Type B pancreatic cell (in vitro differentiated cells): ENCODE measurements around the gene MYLK3. TPM values are rescaled to one million over a fixed set of nuclear protein-coding genes. Genes with fewer than 3 reads are reported as not detected.

Source experiments
- DNase-seq: peaks from one replicate; pipeline ENCODE4 v3.0.0; 2021; ENCODE audit warnings: mixed read lengths; ENCODE audit not compliant: unreplicated experiment; ENCODE audit errors: extremely low spot score
- H3K27ac Mint-ChIP-seq: 2 replicates; pipeline ENCODE4 v1.8.0; 2021; ENCODE audit warnings: mild to moderate bottlenecking, mixed read lengths
- H3K27me3 Mint-ChIP-seq: 2 replicates; pipeline ENCODE4 v1.8.0; 2021; ENCODE audit warnings: mixed read lengths
- H3K36me3 Mint-ChIP-seq: 2 replicates; pipeline ENCODE4 v1.8.0; 2021; ENCODE audit warnings: mixed read lengths
- H3K4me1 Mint-ChIP-seq: one replicate; pipeline ENCODE4 v1.8.0; 2021; ENCODE audit warnings: mixed read lengths; ENCODE audit not compliant: unreplicated experiment
- H3K4me3 Mint-ChIP-seq: 2 replicates; pipeline ENCODE4 v1.8.0; 2021; ENCODE audit warnings: mild to moderate bottlenecking, mixed read lengths
- H3K9me3 Mint-ChIP-seq: 2 replicates; pipeline ENCODE4 v1.8.0; 2021; ENCODE audit warnings: mixed read lengths
- total RNA-seq: library from RNA; stranded (reverse); gene quantifications from 2 replicates; pipeline ENCODE4 v1.2.1, GENCODE V29; 2021; ENCODE audit warnings: low replicate concordance
- TF ChIP-seq, protein P1 (sequence below): fragments of 200-600 bp; sonication (generic); conservative IDR thresholded peaks from 2 replicates; pipeline ENCODE4 v1.5.0; 2021; ENCODE audit warnings: antibody characterized with exemption, mild to moderate bottlenecking

MYLK3 gene
- total RNA-seq, 1 donor from 2014 or later: 0.82 TPM

GRCh38 chr16:46693598-46693997, 54.5 kb downstream of the MYLK3 start:
- no peak for DNase-seq
- Mint-ChIP-seq H3K4me3 (no peak overlapping the region), H3K4me1 (peaks cover 14% of the 10 kb centered on the region), H3K9me3 (no peaks in the 10 kb centered on the region), H3K27ac (no peak overlapping the region), H3K27me3 (no peaks in the 10 kb centered on the region), H3K36me3 (peaks cover 19% of the 10 kb centered on the region)
- TF ChIP-seq, protein P1, sequence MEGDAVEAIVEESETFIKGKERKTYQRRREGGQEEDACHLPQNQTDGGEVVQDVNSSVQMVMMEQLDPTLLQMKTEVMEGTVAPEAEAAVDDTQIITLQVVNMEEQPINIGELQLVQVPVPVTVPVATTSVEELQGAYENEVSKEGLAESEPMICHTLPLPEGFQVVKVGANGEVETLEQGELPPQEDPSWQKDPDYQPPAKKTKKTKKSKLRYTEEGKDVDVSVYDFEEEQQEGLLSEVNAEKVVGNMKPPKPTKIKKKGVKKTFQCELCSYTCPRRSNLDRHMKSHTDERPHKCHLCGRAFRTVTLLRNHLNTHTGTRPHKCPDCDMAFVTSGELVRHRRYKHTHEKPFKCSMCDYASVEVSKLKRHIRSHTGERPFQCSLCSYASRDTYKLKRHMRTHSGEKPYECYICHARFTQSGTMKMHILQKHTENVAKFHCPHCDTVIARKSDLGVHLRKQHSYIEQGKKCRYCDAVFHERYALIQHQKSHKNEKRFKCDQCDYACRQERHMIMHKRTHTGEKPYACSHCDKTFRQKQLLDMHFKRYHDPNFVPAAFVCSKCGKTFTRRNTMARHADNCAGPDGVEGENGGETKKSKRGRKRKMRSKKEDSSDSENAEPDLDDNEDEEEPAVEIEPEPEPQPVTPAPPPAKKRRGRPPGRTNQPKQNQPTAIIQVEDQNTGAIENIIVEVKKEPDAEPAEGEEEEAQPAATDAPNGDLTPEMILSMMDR: no peak

DNA sequence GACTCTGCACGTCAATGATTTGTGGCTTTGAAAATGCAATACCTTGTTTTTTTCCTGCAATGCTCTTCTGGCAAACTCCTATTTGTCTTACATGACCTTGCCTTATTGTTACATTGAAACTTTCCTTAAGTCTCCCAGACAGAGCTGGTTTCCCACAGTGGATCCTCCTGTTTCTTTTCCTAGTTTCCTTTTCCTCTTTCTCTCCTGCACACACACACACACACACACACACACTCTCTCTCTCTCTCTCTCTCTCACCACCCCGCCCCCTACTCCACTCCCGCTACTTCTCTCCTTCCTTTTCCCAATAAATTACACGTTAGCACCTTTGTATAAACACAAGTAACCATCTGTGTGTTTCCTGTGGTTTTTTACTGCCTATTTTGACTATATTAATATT, 56.4 kb downstream of the MYLK3 start:
- no peak for DNase-seq
- H3K4me1 Mint-ChIP-seq: peaks cover 29% of the 10 kb centered on the region

GRCh38 chr16:46690281-46691178, 57.6 kb downstream of the MYLK3 start:
- Mint-ChIP-seq H3K4me1 (peaks cover 31% of the 10 kb centered on the region), H3K27me3 (no peaks in the 10 kb centered on the region), H3K4me3 (no peak overlapping the region), H3K36me3 (peaks cover 13% of the 10 kb centered on the region), H3K9me3 (no peaks in the 10 kb centered on the region), H3K27ac (no peak overlapping the region)
- TF ChIP-seq, protein P1: no peak
- DNase-seq: no peak

More for the DNA sequence above, 56.4 kb downstream of the MYLK3 start:
- Mint-ChIP-seq H3K4me3 (no peak overlapping the region), H3K9me3 (no peaks in the 10 kb centered on the region), H3K27me3 (no peaks in the 10 kb centered on the region), H3K36me3 (peaks cover 16% of the 10 kb centered on the region), H3K27ac (peak overlapping the region; percentile 40)
- TF ChIP-seq, protein P1: no peak

- peak; percentile 97 for DNase-seq
- Mint-ChIP-seq H3K27me3 (no peaks in the 10 kb centered on the region), H3K4me1 (peaks cover 36% of the 10 kb centered on the region), H3K4me3 (no peak within 1 kb of the TSS), H3K27ac (no peak within 1 kb of the TSS), H3K36me3 (peaks cover 5% of the 10 kb centered on the region), H3K9me3 (no peaks in the 10 kb centered on the region)
- TF ChIP-seq, protein P1: peak; percentile 59
These were observed 58.5 kb downstream of the MYLK3 start, which contains the start of gene ORC6 for GRCh38 chr16:46689365-46690280. Gene ORC6, plus strand, starts transcription at chr16:46689659. Its CDS starts 47 bp downstream, at chr16:46689706.

DNA sequence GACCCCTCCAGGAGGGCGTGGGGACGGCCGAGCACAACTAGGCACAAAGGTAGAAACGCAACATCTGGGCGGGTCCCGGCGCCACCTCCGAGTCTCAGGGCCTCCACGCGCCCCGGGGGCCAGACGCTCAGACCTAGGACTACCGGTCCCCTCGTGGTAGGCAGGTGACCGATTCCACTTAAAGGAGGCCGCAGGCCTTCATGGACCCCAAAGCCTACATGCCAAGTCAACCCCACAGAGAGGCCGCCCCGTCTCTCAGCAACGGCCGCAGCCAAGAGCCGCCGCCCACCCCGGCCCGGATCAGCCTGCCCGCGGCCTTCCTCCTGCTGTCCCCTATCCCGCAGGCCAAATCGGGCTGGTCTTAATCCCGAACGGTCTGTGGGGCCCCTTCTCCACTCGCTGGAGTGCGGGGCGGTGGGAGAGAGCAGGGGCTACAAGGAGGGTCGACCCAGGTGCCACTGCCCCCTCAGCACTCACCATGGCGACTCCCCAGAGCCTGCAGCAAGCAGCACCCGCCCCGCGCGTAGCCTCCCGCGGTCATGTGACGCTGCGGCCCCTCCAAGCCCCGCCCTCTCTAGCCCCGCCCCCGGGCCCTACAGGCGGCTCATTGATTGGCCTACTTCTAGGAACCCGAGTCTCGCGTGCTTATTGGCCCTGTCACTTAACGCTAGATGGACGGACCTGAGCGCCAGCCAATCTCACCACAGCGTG, 59.3 kb downstream of the MYLK3 start, which contains the start of gene VPS35:
Gene VPS35, minus strand, starts transcription at position 525 of the 711 bp plus-strand sequence. Its CDS starts 45 bp downstream, at position 480.
- Mint-ChIP-seq H3K27me3 (no peaks in the 10 kb centered on the region), H3K4me3 (no peak within 1 kb of the TSS), H3K4me1 (peaks cover 43% of the 10 kb centered on the region), H3K27ac (no peak within 1 kb of the TSS), H3K36me3 (peaks cover 4% of the 10 kb centered on the region), H3K9me3 (no peaks in the 10 kb centered on the region)
- peak; percentile 99 for DNase-seq
- TF ChIP-seq, protein P1: peak; percentile 59
